Naive thymus-derived CD4-positive, alpha-beta T cell (primary cell): ENCODE measurements around the gene C5. TPM values are rescaled to one million over a fixed set of nuclear protein-coding genes. Genes with fewer than 3 reads are reported as not detected.
A peak's percentile ranks its signal among the peaks of the same experiment; 100 is the strongest.

ENCODE experiments used
- ATAC-seq: fragments of 150-1000 bp; cut with Tn5 transposase; 2 replicates; pipeline ENCODE4 v1.10.0; 2021; ENCODE audit warnings: mild to moderate bottlenecking, moderate library complexity
- CTCF ChIA-PET: fragments of 350-600 bp; sonication (Branson Sonifier 250); formaldehyde crosslinking; loops from one replicate; lab custom pipeline; 2021; ENCODE audit warnings: antibody characterized with exemption; lab: Charles Lee
- POLR2A ChIA-PET: fragments of 350-600 bp; sonication (Branson Sonifier 250); formaldehyde crosslinking; loops from one replicate; lab custom pipeline; 2021; ENCODE audit warnings: antibody characterized with exemption, inconsistent platforms; lab: Charles Lee
- DNase-seq, 9 donors: peaks; one replicate each; pipeline versions ENCODE4 v3.0.0 to v3.0.0-alpha.2; 2020 to 2022; ENCODE audit warnings: mixed read lengths in 1 of 9
- H3K27ac ChIP-seq: one replicate; pipeline ENCODE4 v1.7.0; 2013; ENCODE audit warnings: mild to moderate bottlenecking, low read depth, low read length, moderate library complexity
- H3K27me3 ChIP-seq, 2 donors: one replicate each; pipeline ENCODE4 v1.7.0; 2013; ENCODE audit warnings: low read length in 2 of 2, mild to moderate bottlenecking in 2 of 2, moderate library complexity in 2 of 2; ENCODE audit not compliant: control insufficient read depth in 2 of 2, insufficient read depth in 2 of 2
- H3K36me3 ChIP-seq, 3 experiments: 1 replicate in 2 of 3; 2 replicates in 1 of 3; pipeline ENCODE4 v1.7.0; 2013; ENCODE audit warnings: low read length in 3 of 3, mild to moderate bottlenecking in 3 of 3, moderate library complexity in 1 of 3; ENCODE audit not compliant: insufficient read depth in 3 of 3, control insufficient read depth in 2 of 3
- H3K4me1 ChIP-seq, 2 donors: one replicate each; pipeline ENCODE4 v1.7.0; 2013; ENCODE audit warnings: low read length in 2 of 2, mild to moderate bottlenecking in 2 of 2, moderate library complexity in 1 of 2; ENCODE audit not compliant: control insufficient read depth in 2 of 2, insufficient read depth in 2 of 2
- H3K4me3 ChIP-seq: 2 replicates; pipeline ENCODE4 v1.7.0; 2013; ENCODE audit warnings: mild to moderate bottlenecking, low read length
- H3K9me3 ChIP-seq, 3 experiments: 1 replicate in 2 of 3; 2 replicates in 1 of 3; pipeline ENCODE4 v1.7.0; 2013; ENCODE audit warnings: low read length in 3 of 3; ENCODE audit not compliant: control insufficient read depth in 2 of 3
- H3K27ac Mint-ChIP-seq, 9 donors: one replicate each; pipeline ENCODE4 v1.8.0; 2020 to 2022; ENCODE audit warnings: mixed read lengths in 9 of 9, mild to moderate bottlenecking in 8 of 9, moderate library complexity in 5 of 9, inconsistent platforms in 2 of 9
- H3K27me3 Mint-ChIP-seq, 5 donors: one replicate each; pipeline ENCODE4 v1.8.0; 2021 to 2022; ENCODE audit warnings: mixed read lengths in 5 of 5, mild to moderate bottlenecking in 1 of 5
- H3K36me3 Mint-ChIP-seq, 5 donors: one replicate each; pipeline ENCODE4 v1.8.0; 2020 to 2022; ENCODE audit warnings: mixed read lengths in 5 of 5, mild to moderate bottlenecking in 3 of 5, inconsistent platforms in 1 of 5
- H3K4me1 Mint-ChIP-seq, 7 donors: one replicate each; pipeline ENCODE4 v1.8.0; 2020 to 2022; ENCODE audit warnings: mixed read lengths in 7 of 7, mild to moderate bottlenecking in 3 of 7, inconsistent platforms in 1 of 7
- H3K4me3 Mint-ChIP-seq, 10 donors: one replicate each; pipeline ENCODE4 v1.8.0; 2020 to 2022; ENCODE audit warnings: mild to moderate bottlenecking in 10 of 10, mixed read lengths in 10 of 10, moderate library complexity in 6 of 10, inconsistent platforms in 2 of 10
- H3K9me3 Mint-ChIP-seq, 11 donors: one replicate each; pipeline ENCODE4 v1.8.0; 2020 to 2022; ENCODE audit warnings: mixed read lengths in 11 of 11, mild to moderate bottlenecking in 4 of 11, inconsistent platforms in 1 of 11, moderate library complexity in 1 of 11
- intact Hi-C, 2 donors: fragments of 100-400 bp; cut with micrococcal nuclease; formaldehyde crosslinking; loops; one replicate each; pipeline ENCODE4 v1.15.1; 2023
- polyA plus RNA-seq, 2 donors: library from polyadenylated mRNA; unstranded; fragments of 300-500 nt; fragmentation: Illumina TruSeq; gene quantifications; one replicate each; pipeline ENCODE4 v1.2.3, GENCODE V29; 2021
- total RNA-seq, 6 experiments: library from RNA in 5 of 6; stranded (reverse) in 5 of 6; gene quantifications; 1 replicate in 5 of 6; 2 replicates in 1 of 6; pipeline ENCODE4 v1.2.3 and lab custom pipeline; 2021 to 2026

The C5 gene
- total and polyA plus RNA-seq, 7 experiments from 2014 or later, result 0.41 to 2.9 (median 2.3) TPM

DNA sequence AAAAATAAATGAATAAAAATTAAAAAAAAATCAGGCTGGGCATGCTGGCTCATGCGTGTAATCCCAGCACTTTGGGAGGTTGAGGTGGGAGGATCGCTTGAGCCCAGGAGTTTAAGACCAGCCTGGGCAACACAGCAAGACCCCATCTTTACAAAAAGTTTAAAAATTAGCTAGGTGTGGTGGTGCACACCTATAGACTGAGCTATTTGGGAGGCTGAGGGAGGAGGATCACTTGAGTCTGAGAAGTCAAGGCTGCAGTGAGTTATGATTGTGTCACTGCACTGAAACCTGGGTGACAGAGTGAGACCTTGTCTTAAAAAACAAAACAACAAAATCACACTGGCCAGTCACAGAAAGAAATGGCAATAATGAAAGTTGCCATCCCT is 21.3 kb upstream of the C5 start:
- Mint-ChIP-seq H3K9me3 (peaks cover 0 to 13% (median 4%) of the 10 kb centered on the region in 11 donors), H3K4me3 (peak overlapping the region; percentile 68 to 98 (median 94)), H3K27ac (peak overlapping the region; percentile 71 to 92 (median 84)), H3K27me3 (no peaks in the 10 kb centered on the region), H3K36me3 (peaks cover 0 to 7% (median 7%) of the 10 kb centered on the region in 5 donors), H3K4me1 (peaks cover 17 to 45% (median 39%) of the 10 kb centered on the region in 7 donors)
- intact Hi-C loops, result loop anchor here (5.0 kb wide), 2 partner anchors 144 to 489 kb away; partner anchors contain the start of genes CDK5RAP2 (in 1 of the 2) and TRAF1 (in 1 of the 2)
- peak overlapping the region; percentile 67 for H3K4me3 ChIP-seq
- H3K27ac ChIP-seq, result peak overlapping the region; percentile 67
- H3K4me1 ChIP-seq, result peaks cover 16 to 19% of the 10 kb centered on the region in 2 donors
- H3K9me3 ChIP-seq, result no peaks in the 10 kb centered on the region
- DNase-seq (peak in 1 of 9 donors; percentile 12), ATAC-seq (no peak)
- ChIA-PET CTCF (interaction anchor here (0.7 to 3.8 kb wide), 10 partner anchors 9 to 325 kb away, joined by 3 to 13 read pairs (median 4); partner anchors contain the start of gene C5), POLR2A (interaction anchor here (0.6 to 1.7 kb wide), 4 partner anchors 9 to 279 kb away, joined by 3 to 8 read pairs (median 4); no protein-coding TSS in a partner anchor)
- H3K27me3 ChIP-seq, result no peaks in the 10 kb centered on the region
- peaks cover 0 to 5% (median 0%) of the 10 kb centered on the region in 3 experiments for H3K36me3 ChIP-seq

DNA sequence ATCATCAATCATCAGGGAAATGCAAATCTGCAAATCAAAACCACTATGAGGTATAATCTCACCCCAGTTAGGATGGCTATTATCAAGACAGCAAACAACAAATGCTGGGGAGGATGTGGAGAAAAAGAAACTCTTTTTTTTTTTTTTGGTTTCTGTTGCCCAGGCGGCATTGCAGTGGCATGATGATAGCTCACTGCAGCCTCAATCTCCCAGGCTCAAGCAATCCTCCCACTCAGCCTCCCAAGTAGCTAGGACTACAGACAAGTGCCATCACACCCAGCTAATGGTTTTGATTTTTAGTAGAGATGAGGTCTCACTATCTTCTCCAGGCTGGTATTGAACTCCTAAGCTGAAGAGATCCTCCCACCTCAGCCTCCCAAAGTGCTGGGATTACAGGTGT is 19.3 kb upstream of the C5 start:
- no peaks in the 10 kb centered on the region for H3K27me3 Mint-ChIP-seq
- ChIA-PET CTCF (interaction anchor here (0.7 to 1.2 kb wide), 2 partner anchors 77 to 313 kb away, joined by 3 to 4 read pairs; no protein-coding TSS in a partner anchor), POLR2A (interaction anchor here (1.2 kb wide), 1 partner anchor 10 kb away, joined by 3 read pairs; no protein-coding TSS in a partner anchor)
- peaks cover 0 to 7% (median 4%) of the 10 kb centered on the region in 5 donors for H3K36me3 Mint-ChIP-seq
- Histone ChIP-seq H3K9me3 (no peaks in the 10 kb centered on the region), H3K4me1 (peaks cover 7 to 12% of the 10 kb centered on the region in 2 donors), H3K27ac (no peak overlapping the region), H3K4me3 (no peak overlapping the region), H3K27me3 (no peaks in the 10 kb centered on the region), H3K36me3 (no peaks in the 10 kb centered on the region)
- DNase-seq (no peak), ATAC-seq (no peak)
- no peak overlapping the region for H3K4me3 Mint-ChIP-seq
- intact Hi-C loops, result no loop called here
- H3K9me3 Mint-ChIP-seq, result peaks cover 0 to 13% (median 4%) of the 10 kb centered on the region in 11 donors
- no peak overlapping the region for H3K27ac Mint-ChIP-seq
- H3K4me1 Mint-ChIP-seq, result peaks cover 13 to 30% (median 27%) of the 10 kb centered on the region in 7 donors

DNA sequence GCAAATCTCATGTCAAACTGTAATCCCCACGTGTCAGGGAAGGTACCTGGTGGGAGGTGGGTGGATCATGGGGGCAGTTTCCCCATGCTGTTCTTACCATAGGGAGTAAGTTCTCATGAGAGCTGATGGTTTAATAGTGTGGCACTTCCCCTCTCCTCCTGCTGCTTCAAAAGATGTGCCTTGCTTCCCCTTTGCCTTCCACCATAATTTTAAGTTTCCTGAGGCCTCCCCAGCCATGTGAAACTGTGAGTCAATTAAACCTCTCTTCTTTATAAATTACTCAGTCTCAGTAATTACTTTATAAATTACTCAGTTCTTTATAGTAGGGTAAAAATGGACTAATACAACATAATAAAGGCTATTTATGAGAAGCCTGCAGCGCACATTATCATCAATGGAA is 17.6 kb upstream of the C5 start:
- Histone ChIP-seq H3K9me3 (no peaks in the 10 kb centered on the region), H3K4me1 (peaks cover 0 to 4% of the 10 kb centered on the region in 2 donors), H3K36me3 (no peaks in the 10 kb centered on the region), H3K4me3 (no peak overlapping the region), H3K27me3 (no peaks in the 10 kb centered on the region), H3K27ac (no peak overlapping the region)
- no peak for ATAC-seq
- DNase-seq, result no peak
- Mint-ChIP-seq H3K36me3 (peaks cover 0 to 7% (median 4%) of the 10 kb centered on the region in 5 donors), H3K27me3 (no peaks in the 10 kb centered on the region), H3K4me1 (peaks cover 7 to 25% (median 20%) of the 10 kb centered on the region in 7 donors), H3K27ac (no peak overlapping the region), H3K9me3 (peaks cover 0 to 13% (median 4%) of the 10 kb centered on the region in 11 donors), H3K4me3 (no peak overlapping the region)
- intact Hi-C loops, result no loop called here
- ChIA-PET CTCF (interaction anchor here (1.3 kb wide), 1 partner anchor 8 kb away, joined by 3 read pairs; no protein-coding TSS in a partner anchor), POLR2A (no interaction called here)

DNA sequence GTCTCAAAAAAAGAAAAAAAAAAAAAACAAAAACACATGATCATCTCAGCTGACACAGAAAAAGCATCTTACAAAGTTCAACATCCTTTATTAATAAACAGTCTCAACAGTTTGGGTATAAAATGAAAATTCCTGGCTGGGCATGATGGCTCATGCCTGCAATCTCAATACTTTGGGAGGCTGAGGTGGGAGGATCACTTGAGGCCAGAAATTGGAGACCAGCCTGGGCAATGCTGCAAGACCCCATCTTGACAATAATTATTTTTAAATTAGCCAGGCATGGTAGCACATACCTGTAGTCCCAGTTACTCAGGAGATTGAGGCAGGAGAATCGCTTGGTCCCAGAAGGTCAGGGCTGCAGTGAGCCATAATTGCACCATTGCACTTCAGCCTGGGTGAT is 16.8 kb upstream of the C5 start:
- CTCF ChIA-PET, result interaction anchor here (0.9 kb wide), 1 partner anchor 311 kb away, joined by 4 read pairs; no protein-coding TSS in a partner anchor
- H3K27me3 Mint-ChIP-seq, result no peaks in the 10 kb centered on the region
- peaks cover 0 to 13% (median 4%) of the 10 kb centered on the region in 11 donors for H3K9me3 Mint-ChIP-seq

DNA sequence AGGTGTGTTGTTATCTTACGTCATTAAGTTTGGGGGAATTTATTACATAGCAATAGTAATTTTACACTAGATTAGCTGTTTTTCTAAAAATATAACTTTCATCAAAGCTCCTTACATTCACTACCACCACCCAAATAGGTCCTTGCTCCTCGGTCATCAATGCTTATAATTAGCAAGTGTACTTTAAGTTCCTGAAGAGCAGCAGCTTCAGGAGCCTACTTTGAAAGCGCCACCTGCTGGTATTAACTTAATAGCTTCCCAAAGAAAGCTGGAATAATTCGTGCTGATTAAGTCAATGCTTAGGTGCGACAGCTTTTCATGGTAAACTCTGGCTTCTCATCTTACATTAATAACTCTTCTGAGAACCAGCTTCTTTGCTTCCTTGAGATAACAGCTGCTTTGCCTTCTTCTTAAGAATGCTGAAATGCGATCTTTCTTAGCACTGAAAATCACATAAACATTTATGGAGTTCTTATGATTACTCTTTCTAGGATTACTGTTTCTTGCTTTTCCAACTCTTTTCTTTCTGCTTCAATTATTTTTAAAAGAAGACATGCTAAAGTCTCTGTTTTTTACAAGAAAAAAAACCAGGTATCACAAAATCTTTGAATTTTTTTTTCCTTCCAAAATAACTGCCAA is 10.0 kb upstream of the C5 start:
- POLR2A ChIA-PET, result interaction anchor here (0.7 to 1.0 kb wide), 5 partner anchors 9 to 304 kb away, joined by 3 to 5 read pairs (median 3); no protein-coding TSS in a partner anchor
- H3K27me3 Mint-ChIP-seq, result peaks cover 0 to 5% (median 0%) of the 10 kb centered on the region in 5 donors
- Histone ChIP-seq H3K4me1 (peaks cover 0 to 5% of the 10 kb centered on the region in 2 donors), H3K9me3 (no peaks in the 10 kb centered on the region), H3K4me3 (no peak overlapping the region), H3K27ac (no peak overlapping the region), H3K27me3 (no peaks in the 10 kb centered on the region), H3K36me3 (no peaks in the 10 kb centered on the region)
- H3K4me3 Mint-ChIP-seq, result no peak overlapping the region
- H3K36me3 Mint-ChIP-seq, result peaks cover 0 to 9% (median 6%) of the 10 kb centered on the region in 5 donors
- intact Hi-C loops, result loop anchor here (1.0 kb wide), 4 partner anchors 191 to 441 kb away; no protein-coding TSS in a partner anchor
- H3K4me1 Mint-ChIP-seq, result peaks cover 10 to 27% (median 15%) of the 10 kb centered on the region in 7 donors
- peaks cover 0 to 15% (median 6%) of the 10 kb centered on the region in 11 donors for H3K9me3 Mint-ChIP-seq
- H3K27ac Mint-ChIP-seq, result no peak overlapping the region
- ATAC-seq (peak; percentile 67), DNase-seq (peak in 7 of 9 donors; percentile 16 to 59 (median 53))
- CTCF ChIA-PET, result interaction anchor here (0.5 to 4.7 kb wide), 33 partner anchors 8 to 460 kb away, joined by 3 to 93 read pairs (median 4); partner anchors contain the start of gene FBXW2

More for the DNA sequence above, 16.8 kb upstream of the C5 start:
- H3K27me3 ChIP-seq, result no peaks in the 10 kb centered on the region
- H3K4me3 ChIP-seq, result no peak overlapping the region
- no peaks in the 10 kb centered on the region for H3K9me3 ChIP-seq
- POLR2A ChIA-PET, result no interaction called here
- Mint-ChIP-seq H3K4me3 (no peak overlapping the region), H3K36me3 (peaks cover 0 to 7% (median 4%) of the 10 kb centered on the region in 5 donors), H3K27ac (no peak overlapping the region), H3K4me1 (peaks cover 7 to 24% (median 21%) of the 10 kb centered on the region in 7 donors)
- H3K4me1 ChIP-seq, result no peaks in the 10 kb centered on the region
- H3K36me3 ChIP-seq, result no peaks in the 10 kb centered on the region
- no peak overlapping the region for H3K27ac ChIP-seq
- no peak for ATAC-seq
- no peak for DNase-seq
- intact Hi-C loops, result no loop called here

DNA sequence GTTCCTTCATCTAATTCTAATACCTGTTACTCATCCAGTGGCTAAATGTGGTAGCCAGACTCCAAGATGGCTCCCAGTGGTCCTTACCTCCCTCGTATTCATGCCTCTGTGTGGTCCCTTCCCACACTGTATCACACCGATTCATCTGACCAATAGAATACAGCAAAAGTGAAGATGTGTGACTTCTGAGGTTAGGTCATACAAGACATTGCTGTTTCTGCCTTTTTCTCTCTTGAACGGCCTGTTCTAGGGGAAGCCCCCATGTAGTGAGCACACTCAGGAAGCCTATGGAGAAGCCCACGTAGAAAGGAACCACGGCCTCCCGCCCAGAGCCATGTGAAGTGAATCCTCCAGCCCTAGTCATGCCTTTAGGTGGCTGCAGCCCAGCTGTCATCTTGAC is 9.4 kb upstream of the C5 start:
- Histone ChIP-seq H3K9me3 (no peaks in the 10 kb centered on the region), H3K27ac (no peak overlapping the region), H3K4me1 (peaks cover 0 to 5% of the 10 kb centered on the region in 2 donors), H3K27me3 (no peaks in the 10 kb centered on the region), H3K36me3 (no peaks in the 10 kb centered on the region), H3K4me3 (no peak overlapping the region)
- ChIA-PET CTCF (interaction anchor here (0.7 to 4.7 kb wide), 27 partner anchors 8 to 460 kb away, joined by 3 to 93 read pairs (median 4); partner anchors contain the start of gene FBXW2), POLR2A (interaction anchor here (0.7 to 1.0 kb wide), 4 partner anchors 9 to 304 kb away, joined by 3 to 5 read pairs (median 4); no protein-coding TSS in a partner anchor)
- no peak overlapping the region for H3K27ac Mint-ChIP-seq
- H3K4me3 Mint-ChIP-seq, result no peak overlapping the region
- peaks cover 10 to 27% (median 15%) of the 10 kb centered on the region in 7 donors for H3K4me1 Mint-ChIP-seq
- peaks cover 0 to 15% (median 6%) of the 10 kb centered on the region in 11 donors for H3K9me3 Mint-ChIP-seq
- peaks cover 0 to 11% (median 6%) of the 10 kb centered on the region in 5 donors for H3K36me3 Mint-ChIP-seq
- DNase-seq (no peak), ATAC-seq (no peak)
- intact Hi-C loops, result no loop called here
- peaks cover 0 to 5% (median 0%) of the 10 kb centered on the region in 5 donors for H3K27me3 Mint-ChIP-seq
